Measurements from ENCODE around the gene TMEM101.

The TMEM101 gene

DNA sequence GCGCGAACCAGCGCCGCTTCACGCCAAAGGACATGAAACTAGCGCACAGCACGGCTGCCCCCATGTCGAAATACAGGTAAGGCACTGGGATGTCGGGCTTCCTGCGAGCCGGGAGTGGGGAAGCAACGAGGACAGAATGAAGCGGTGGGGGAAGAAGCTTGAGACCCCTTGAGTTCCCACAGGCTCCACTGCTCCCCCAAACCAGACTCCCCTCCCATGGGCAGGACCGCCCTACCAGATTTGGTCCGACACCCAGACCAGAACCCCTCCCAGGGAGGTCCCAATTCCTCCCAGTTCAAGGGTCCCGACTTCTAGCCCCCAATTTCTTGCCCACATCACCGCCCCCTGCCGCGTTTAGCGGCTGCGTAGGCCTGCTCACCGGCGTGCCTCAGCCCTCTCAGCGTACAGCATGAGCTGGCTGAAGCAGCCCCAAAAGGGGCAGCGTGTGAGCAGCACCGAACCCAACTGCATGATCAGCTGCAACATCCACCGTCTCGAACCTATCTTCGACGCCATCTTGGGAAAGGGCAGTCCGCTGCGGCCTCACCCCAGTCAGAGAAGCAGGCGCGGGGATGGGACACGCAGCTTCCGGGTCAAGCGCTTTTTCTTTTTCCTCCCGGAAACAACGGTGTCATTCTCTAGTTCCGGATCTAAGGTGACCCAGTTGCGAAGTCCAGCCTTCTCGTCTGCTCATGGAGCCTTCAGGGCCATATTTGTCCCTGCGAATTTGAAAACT, at the start of gene TMEM101:
TMEM101 (minus strand) TSS at position 527 of the 736 bp plus-strand sequence; CDS start at position 516, 11 bp downstream.
- TF ChIP-seq, protein P1, sequence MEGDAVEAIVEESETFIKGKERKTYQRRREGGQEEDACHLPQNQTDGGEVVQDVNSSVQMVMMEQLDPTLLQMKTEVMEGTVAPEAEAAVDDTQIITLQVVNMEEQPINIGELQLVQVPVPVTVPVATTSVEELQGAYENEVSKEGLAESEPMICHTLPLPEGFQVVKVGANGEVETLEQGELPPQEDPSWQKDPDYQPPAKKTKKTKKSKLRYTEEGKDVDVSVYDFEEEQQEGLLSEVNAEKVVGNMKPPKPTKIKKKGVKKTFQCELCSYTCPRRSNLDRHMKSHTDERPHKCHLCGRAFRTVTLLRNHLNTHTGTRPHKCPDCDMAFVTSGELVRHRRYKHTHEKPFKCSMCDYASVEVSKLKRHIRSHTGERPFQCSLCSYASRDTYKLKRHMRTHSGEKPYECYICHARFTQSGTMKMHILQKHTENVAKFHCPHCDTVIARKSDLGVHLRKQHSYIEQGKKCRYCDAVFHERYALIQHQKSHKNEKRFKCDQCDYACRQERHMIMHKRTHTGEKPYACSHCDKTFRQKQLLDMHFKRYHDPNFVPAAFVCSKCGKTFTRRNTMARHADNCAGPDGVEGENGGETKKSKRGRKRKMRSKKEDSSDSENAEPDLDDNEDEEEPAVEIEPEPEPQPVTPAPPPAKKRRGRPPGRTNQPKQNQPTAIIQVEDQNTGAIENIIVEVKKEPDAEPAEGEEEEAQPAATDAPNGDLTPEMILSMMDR (IDR thresholded peaks at IDR 0.05; ENCODE audit: extremely low read depth, missing control alignments): no peak
- DNase-seq (ENCODE audit: low spot score): peak; percentile 94

DNA sequence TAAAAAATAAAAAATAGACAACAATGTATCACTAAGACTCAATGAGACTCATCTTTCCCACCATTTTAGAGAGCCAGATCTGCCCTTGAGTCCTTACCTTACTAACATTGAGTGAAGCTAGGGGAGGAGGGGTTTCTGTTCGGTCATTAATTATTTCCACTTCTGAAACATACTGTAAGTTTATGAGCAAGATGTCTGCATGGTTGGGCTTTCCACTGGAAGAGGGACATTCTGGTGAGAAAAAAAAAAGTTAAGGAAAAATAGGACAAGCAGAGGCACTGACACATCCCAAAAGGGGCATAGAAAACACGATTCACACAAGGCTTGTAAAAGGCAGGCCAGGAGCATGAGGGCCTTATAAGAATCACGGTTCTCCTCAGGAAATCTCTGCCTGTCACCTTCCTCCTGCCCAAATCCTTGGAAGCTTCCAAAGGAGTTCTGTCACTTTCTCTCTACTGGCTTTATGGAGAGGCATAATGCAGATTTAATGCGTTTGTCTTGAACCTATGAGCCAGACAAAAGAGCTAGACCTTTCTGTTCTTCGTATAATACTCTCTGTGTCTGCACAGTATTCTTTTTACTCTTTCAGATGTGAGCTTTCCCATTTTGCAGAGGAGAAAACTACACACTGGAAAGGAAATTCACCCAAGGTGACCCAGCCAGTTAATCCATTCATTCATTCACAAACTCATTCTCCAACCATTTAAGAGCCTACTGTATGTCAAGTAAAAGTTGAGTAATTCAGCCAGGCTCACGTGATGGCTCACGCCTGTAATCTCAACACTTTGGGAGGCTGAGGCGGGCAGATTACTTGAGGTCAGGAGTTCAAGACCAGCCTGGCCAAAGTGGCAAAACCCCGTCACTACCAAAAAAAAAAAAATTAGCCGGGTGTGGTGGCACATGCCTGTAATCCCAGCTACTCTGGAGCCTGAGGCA, 49.2 kb upstream of the TMEM101 start:
- DNase-seq (ENCODE audit: low spot score): no peak
- TF ChIP-seq, protein P1 (IDR thresholded peaks at IDR 0.05; ENCODE audit: extremely low read depth, missing control alignments): no peak

DNA sequence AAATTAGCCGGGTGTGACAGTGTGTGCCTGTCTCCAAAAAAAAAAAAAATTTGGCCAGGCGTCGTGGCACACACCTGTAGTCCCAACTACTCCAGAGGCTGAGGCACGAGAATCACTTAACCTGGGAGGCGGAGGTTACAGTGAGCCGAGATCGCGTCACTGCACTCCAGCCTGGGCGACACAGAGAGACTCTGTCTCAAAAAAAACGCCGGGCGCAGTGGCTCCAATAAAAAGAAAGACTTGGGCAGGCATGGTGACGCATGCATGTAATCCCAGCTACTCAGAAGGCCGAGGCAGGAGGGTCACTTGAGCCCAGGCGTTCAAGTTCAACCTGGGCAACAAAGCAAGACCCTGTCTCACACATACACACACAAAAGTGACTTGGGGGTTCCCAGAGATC, 48.1 kb upstream of the TMEM101 start:
- DNase-seq (ENCODE audit: low spot score): no peak
- TF ChIP-seq, protein P1 (IDR thresholded peaks at IDR 0.05; ENCODE audit: extremely low read depth, missing control alignments): no peak

DNA sequence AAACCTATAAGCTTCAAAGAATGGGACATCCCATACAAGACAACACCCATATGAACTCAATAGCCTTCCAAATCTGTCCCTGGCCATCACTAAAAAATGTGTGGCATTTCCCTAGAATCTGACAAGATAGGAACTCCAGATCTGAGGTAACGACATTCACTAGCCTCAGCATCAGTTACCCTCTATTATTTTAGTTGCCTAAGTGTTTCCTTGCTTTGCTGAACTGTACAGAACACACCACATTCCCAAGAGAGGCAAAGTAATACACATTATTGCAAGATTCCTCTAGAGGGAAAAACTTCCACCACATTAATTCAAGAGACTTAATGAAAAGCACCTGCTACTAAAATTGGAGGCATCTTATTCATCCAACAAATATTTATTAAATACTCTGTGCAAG, 46.7 kb upstream of the TMEM101 start:
- no peak for DNase-seq (ENCODE audit: low spot score)
- TF ChIP-seq, protein P1 (IDR thresholded peaks at IDR 0.05; ENCODE audit: extremely low read depth, missing control alignments): no peak

DNA sequence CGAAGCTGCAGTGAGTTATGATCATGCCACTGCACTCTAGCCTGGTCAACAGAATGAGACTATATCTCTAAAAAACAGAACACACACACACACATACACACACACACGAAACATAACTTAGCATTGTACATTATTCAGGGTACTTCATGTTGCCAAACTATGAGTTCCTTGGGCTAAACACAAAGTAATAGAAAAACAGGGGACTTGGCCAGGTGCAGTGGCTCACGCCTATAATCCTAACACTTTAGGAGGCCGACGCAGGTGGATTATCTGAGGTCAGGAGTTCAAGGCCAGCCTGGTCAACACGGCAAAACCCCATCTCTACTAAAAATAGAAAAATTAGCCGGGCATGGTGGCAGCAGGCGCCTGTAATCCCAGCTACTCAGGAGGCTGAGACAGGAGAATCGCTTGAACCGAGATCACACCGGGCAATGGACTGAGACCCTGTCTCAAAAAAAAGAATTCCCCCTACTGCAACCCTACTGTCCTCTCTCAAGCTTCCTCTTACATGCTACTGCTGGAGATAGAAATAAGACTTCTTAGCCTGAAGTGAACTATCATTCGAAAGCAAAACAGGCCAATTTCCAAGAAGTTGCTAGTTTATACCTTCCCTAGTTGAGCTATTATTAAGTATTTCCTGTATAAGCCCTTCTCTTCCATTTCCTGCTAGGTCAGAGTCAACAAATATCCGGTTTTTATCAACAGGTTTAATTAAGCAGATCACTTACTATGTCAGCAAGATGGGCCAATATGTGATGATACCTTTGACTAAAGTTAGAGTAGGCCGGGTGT, 44.5 kb upstream of the TMEM101 start:
- TF ChIP-seq, protein P1 (IDR thresholded peaks at IDR 0.05; ENCODE audit: extremely low read depth, missing control alignments): no peak
- no peak for DNase-seq (ENCODE audit: low spot score)

DNA sequence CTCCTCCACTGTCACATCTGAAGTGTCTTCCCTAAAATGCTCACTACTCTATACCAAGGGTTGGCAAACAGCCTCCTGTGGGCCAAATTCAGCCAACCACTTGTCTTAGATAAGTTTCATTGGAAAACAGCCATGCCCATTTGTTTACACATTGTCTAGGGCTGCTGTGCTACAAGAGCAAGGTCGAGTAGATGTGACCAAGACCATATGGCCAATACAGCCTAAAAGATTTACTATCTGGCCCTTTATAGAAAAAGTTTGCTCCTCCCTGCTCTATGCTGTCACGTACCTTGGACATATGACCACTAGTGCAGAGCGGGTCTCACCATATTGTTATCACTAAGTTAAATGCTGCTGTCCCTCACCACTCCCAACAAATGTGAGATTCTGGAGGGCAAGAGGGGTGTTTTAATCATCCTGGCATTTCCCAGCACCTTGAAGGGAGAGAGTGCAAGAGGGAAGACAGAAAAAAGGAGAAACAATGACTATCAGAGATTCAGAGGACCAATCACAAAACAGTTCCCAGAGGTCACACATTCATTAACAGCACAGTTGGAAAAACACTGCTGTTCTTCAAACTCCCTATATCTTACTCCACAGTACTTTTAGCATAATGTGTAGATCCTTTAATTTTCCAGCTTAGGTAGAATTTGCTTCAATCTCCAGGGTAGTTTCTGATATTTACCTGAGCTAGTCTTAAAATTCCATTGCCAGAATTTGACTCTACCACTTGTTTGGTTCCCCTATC, 38.5 kb upstream of the TMEM101 start:
- TF ChIP-seq, protein P1 (IDR thresholded peaks at IDR 0.05; ENCODE audit: extremely low read depth, missing control alignments): no peak
- DNase-seq (ENCODE audit: low spot score): no peak
